Central memory CD8-positive, alpha-beta T cell (primary cell): ENCODE data around the gene TRIM17.

Experiments used
- ATAC-seq: fragments of 150-1000 bp; cut with Tn5 transposase; replicated peaks from 2 replicates; pipeline ENCODE4 v1.10.0; 2022; ENCODE audit warnings: mild to moderate bottlenecking, moderate FRiP score, moderate number of reproducible peaks; ENCODE audit not compliant: poor library complexity, severe bottlenecking; ENCODE audit errors: extremely low read depth
- DNase-seq, 2 donors: peaks; one replicate each; pipeline ENCODE4 v3.0.0; 2021; ENCODE audit warnings: low spot score in 2 of 2
- H3K27ac Mint-ChIP-seq: one replicate; pipeline ENCODE4 v1.8.0; 2022; ENCODE audit warnings: low read depth, mild to moderate bottlenecking, moderate library complexity, mixed read lengths
- H3K27me3 Mint-ChIP-seq: one replicate; pipeline ENCODE4 v1.8.0; 2022; ENCODE audit warnings: mixed read lengths
- H3K36me3 Mint-ChIP-seq: one replicate; pipeline ENCODE4 v1.8.0; 2022; ENCODE audit warnings: mild to moderate bottlenecking, moderate library complexity, mixed read lengths; ENCODE audit not compliant: insufficient read depth
- H3K4me1 Mint-ChIP-seq: one replicate; pipeline ENCODE4 v1.8.0; 2022; ENCODE audit warnings: mixed read lengths
- H3K4me3 Mint-ChIP-seq: one replicate; pipeline ENCODE4 v1.8.0; 2022; ENCODE audit warnings: mild to moderate bottlenecking, moderate library complexity, mixed read lengths
- H3K9me3 Mint-ChIP-seq: one replicate; pipeline ENCODE4 v1.8.0; 2022; ENCODE audit warnings: mixed read lengths

TRIM17 gene

DNA sequence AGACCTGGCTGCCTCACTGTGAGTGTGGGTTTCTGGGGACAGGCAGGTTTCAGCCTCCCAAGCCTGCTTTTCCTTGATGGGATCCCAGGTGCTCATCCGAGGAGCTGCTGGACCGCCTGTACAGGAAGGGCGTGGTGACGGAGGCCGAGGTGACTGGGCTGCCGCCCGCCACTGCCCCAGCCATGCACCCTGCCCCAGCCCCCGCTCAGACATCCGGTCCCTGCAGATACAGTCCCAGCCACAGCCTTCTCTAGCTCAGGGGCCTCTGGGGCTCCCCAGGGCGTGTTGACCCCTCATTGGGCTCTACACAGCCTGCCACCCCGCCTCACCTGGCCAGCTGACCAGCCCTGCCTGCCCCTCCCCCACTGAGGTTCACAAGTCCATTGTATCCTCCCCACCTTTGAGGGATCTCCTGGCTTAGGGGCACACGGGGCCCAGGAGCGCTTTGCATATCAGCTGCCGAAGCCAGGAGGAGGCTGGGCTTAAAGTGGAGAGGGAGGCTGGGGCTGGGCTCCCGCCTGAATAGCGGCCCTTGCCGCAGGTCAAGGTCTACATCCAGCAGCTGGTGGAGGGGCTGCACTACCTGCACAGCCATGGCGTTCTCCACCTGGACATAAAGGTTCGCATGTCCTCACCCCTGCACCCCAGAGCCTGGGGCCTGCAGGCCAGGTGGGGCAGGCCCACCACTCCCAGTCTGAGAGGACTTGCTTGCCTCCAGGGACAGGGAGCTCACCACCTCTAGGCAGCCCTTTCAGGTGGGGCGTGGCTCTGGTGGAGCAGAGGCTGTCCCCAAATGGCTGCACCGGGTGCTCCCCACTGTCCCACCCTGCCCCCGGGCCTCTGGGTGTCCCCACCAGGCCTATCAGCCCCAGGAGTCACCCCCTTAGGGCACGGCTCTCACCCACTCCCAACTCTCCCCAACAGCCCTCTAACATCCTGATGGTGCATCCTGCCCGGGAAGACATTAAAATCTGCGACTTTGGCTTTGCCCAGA lies 48.6 kb downstream of the TRIM17 start:
- H3K4me1 Mint-ChIP-seq: no peaks in the 10 kb centered on the region
- H3K27ac Mint-ChIP-seq: no peak overlapping the region
- H3K4me3 Mint-ChIP-seq: no peak overlapping the region
- H3K9me3 Mint-ChIP-seq: no peaks in the 10 kb centered on the region
- no peak for ATAC-seq
- H3K27me3 Mint-ChIP-seq: no peaks in the 10 kb centered on the region
- no peaks in the 10 kb centered on the region for H3K36me3 Mint-ChIP-seq
- no peak for DNase-seq

DNA sequence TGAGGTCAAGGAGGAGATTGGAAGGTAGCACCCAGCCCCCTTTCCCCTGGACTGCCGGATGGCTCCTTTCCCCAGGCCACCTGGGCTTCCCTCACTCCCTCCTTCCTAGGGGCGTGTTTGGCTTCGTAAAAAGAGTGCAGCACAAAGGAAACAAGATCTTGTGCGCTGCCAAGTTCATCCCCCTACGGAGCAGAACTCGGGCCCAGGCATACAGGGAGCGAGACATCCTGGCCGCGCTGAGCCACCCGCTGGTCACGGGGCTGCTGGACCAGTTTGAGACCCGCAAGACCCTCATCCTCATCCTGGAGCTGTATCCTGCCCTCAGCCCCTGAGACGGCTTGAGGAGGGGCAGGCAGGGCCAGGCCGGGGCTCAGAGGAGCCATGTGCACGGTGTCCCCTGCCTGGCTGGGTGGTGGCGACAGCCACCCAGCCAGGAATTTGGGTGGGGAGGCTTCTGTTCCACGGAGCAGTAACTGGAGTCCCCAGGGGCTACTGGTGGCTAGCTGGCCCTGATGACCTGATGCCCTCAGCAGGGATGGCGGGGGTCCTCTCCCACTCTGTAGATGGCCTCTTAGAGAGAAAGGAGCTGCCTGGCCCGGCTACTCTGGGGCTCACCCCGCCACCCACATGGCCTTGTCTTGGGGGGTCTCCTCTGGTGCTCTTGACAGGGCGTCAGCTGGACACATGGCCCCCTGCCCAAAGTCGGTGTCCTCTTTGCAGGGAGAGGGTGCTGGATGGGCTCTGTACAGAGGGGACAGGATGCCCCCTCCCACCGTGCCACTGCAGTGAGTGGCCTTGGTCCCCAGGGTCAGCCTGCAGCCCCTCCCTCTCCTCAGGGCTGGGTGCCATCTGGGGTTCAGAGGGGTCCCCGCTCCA lies 49.6 kb downstream of the TRIM17 start:
- no peaks in the 10 kb centered on the region for H3K9me3 Mint-ChIP-seq

DNA sequence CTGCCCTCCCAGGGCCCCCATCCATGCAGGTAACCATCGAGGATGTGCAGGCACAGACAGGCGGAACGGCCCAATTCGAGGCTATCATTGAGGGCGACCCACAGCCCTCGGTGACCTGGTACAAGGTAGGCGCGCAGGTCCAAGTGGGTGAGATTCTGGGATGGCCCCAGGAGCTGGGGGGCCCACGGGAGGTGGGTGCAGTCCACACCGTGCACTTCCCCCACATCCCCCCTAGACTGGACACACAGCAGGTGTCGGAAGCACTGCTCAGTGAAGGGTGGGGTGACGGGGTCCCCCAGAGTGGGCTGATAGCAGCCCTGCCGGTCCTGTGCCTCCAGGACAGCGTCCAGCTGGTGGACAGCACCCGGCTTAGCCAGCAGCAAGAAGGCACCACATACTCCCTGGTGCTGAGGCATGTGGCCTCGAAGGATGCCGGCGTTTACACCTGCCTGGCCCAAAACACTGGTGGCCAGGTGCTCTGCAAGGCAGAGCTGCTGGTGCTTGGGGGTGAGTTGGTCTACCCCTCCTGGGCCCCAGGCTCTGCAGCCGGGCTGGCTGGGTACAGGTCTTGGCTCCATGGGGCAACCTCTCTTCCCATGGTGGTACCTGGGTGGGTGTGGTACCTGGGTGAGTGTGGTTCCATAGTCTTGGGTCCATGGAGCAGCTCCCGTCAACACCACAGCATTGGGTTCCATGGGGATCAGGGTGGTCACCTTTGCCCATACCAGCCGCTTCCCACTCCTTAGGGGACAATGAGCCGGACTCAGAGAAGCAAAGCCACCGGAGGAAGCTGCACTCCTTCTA lies 50.4 kb downstream of the TRIM17 start:
- ATAC-seq (no peak), DNase-seq (no peak)
- Mint-ChIP-seq H3K4me1 (no peaks in the 10 kb centered on the region), H3K36me3 (no peaks in the 10 kb centered on the region), H3K9me3 (no peaks in the 10 kb centered on the region), H3K4me3 (no peak overlapping the region), H3K27ac (no peak overlapping the region), H3K27me3 (no peaks in the 10 kb centered on the region)

More for the DNA sequence above, 49.6 kb downstream of the TRIM17 start:
- Mint-ChIP-seq H3K36me3 (no peaks in the 10 kb centered on the region), H3K27ac (no peak overlapping the region), H3K4me3 (no peak overlapping the region), H3K4me1 (no peaks in the 10 kb centered on the region), H3K27me3 (no peaks in the 10 kb centered on the region)
- ATAC-seq (no peak), DNase-seq (no peak)

DNA sequence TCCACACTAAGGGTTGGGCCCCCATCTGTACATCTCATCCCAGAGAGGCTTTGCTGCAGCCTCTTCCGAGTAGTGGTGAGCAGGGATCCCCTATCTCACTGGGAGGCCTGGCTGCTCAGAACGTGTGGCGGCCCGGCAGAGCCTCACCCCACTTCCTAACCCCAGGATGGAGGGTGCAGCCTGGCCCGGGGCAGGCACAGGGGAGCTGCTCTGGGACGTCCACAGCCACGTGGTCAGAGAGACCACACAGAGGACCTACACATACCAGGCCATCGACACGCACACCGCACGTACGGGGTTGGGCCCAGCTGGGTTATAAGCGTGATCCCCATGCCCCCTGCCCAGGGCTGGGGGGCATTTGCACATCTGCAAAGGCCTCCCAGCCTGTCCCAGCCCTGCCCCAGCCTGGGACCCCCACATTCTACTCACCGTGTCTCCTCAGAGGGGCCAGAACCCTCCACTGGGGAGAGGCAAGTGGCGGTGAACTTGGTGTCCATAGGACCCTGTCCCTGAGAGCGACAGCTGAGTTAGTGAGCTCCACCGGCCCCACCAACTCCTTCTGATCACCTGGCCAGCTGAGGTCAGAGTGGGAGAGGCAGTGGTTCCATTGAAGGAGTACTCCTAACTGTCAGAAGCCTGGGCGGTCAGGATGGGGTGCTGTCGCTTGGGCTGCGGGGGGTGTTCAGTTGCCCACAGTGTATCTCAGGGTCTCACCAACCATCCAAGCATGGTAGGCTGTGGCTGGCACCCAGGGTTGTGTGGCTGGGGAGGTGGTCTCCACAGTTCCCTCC lies 51.2 kb downstream of the TRIM17 start:
- no peak for DNase-seq
- no peak overlapping the region for H3K27ac Mint-ChIP-seq
- no peak overlapping the region for H3K4me3 Mint-ChIP-seq
- no peak for ATAC-seq
- H3K36me3 Mint-ChIP-seq: no peaks in the 10 kb centered on the region
- no peaks in the 10 kb centered on the region for H3K9me3 Mint-ChIP-seq
- H3K27me3 Mint-ChIP-seq: no peaks in the 10 kb centered on the region
- no peaks in the 10 kb centered on the region for H3K4me1 Mint-ChIP-seq

DNA sequence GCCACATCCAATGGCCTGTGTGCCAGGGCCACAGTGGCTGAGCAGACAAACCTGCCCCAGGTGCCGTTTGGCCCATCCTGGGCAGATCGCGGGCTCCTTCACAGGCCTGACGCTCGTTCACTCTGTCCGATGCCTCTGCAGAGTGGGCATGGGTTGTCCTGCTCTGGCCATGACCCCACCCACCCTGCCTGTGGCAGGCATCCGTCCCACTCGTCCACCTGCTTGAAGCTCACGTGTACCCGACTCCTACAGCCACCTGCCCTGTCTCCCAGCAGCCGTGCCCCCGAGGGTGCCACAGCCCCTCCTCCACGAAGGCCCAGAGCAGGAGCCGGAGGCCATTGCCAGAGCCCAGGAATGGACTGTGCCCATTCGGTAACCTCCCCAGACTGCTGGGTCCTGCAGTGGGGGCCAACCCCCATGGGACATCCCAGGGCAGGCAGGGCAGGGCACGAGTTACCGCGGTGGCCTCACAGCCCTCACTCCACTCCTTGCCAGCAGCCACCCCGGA lies 51.9 kb downstream of the TRIM17 start:
- Mint-ChIP-seq H3K36me3 (no peaks in the 10 kb centered on the region), H3K9me3 (no peaks in the 10 kb centered on the region), H3K27me3 (no peaks in the 10 kb centered on the region), H3K27ac (no peak overlapping the region), H3K4me1 (no peaks in the 10 kb centered on the region), H3K4me3 (no peak overlapping the region)
- no peak for ATAC-seq
- DNase-seq: no peak

DNA sequence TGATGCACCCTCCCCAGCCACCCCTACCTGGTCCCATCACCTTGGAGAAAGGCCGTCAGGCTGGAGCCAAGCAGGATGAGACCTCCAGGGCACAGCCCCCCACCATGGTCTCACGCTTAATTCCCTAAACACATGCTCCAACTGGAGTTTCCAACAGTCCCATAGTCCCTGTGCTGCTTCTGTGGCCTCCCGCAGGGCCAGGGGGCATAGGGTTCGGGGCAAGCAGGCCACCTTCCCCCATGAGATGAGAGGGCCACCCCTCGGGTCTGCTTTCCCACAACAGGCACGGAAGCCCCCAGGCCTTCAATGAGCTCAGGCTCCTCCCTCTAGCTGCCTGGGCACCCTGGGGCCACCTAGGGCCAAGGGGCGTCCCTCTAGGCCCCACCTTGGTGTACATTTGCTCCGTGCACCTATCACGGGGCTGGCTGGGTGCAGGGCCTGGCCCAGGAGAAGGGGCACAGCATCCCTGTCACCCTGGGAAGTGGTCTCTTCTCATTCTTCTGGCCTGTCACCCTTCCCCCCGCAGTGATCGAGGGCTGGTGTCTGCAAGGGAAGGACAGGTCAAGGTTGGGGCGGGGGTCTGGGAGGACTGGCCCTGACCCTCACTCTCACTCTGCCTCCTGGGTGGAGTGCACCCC lies 52.5 kb downstream of the TRIM17 start:
- DNase-seq: no peak
- no peaks in the 10 kb centered on the region for H3K36me3 Mint-ChIP-seq
- no peak overlapping the region for H3K4me3 Mint-ChIP-seq
- H3K27ac Mint-ChIP-seq: no peak overlapping the region
- no peaks in the 10 kb centered on the region for H3K4me1 Mint-ChIP-seq
- H3K9me3 Mint-ChIP-seq: no peaks in the 10 kb centered on the region
- no peaks in the 10 kb centered on the region for H3K27me3 Mint-ChIP-seq
- ATAC-seq: no peak

DNA sequence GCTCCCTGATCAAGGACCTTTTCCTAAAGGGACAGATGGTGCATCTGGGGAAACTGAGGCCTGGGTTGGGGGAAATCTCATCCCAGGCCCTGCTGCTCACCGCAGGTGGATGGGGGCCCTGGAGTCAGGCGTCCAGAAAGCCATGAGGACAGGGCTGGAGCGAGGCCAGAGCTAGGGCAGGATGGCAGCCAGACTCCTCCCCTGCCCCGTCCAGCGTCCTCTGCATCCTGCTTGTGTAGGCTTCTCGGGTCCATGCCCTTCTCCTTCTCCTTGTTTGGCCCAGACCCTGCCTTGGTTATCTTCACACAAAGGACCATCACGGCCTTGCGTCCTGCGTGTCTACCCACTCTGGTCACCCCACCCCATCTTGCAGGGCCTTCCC lies 53.0 kb downstream of the TRIM17 start:
- no peak for DNase-seq
- Mint-ChIP-seq H3K4me1 (peaks cover 1% of the 10 kb centered on the region), H3K36me3 (no peaks in the 10 kb centered on the region), H3K9me3 (no peaks in the 10 kb centered on the region), H3K27ac (no peak overlapping the region), H3K27me3 (no peaks in the 10 kb centered on the region), H3K4me3 (no peak overlapping the region)
- no peak for ATAC-seq

DNA sequence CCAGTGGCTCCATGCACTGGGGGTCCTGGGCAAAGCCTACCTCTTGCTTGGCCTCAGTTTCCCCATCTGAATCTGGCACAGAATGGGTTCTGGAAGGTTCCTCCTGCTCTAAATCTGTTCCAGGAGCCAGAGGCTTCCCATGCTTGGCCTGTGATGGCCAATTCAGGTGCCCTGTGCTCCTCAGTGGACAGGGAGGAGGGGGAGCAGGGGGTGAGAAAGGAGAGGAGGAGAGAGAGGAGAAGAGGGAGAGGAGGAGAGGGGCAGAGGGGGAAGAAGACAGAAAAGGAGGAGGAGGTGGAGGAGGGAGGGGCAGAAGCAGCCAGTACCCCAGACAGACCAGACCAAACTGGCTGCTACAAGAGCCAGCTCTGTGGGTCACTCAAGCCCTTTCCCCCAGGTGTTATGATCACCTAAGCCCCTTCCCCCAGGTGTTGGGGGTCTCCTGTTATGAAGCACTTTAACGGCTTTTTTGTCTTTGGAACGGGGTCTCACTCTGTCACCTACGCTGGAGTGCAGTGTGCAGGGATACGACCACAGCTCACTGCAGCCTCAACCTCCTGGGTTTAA lies 53.7 kb downstream of the TRIM17 start:
- no peaks in the 10 kb centered on the region for H3K36me3 Mint-ChIP-seq

DNA sequence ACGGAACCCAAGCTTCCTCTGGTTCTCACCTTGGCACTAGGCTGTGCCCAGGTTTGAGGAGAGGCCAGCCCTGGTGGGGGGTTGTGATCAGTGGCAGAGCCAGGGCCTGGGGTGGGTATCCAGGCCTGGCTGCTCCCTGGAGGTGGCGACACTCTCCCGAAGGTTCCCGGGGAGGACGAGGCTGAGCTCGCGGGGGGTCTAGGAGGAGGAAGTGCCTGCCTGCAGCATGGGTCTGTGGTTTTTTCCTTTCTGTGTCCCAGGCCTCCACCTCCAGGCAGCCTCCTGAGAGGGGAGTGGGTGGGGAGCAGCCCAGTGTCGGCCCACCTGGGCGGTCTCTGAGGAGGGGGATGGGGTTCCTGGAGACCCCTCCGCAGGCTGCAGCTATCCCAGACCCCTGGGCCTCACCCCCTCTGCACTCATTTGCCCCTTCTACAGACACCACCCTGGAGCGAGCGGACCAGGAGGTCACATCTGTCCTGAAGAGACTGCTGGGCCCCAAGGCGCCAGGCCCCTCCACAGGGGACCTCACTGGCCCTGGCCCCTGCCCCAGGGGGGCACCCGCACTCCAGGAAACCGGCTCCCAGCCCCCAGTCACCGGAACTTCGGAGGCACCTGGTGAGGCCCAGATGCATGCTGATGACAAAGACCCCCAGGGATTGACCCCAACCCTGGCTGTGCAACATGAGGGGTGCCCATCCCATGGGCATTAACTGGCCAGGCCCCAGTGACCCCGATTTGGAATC lies 54.3 kb downstream of the TRIM17 start:
- Mint-ChIP-seq H3K9me3 (no peaks in the 10 kb centered on the region), H3K4me1 (peaks cover 11% of the 10 kb centered on the region), H3K27me3 (no peaks in the 10 kb centered on the region), H3K27ac (no peak overlapping the region), H3K4me3 (no peak overlapping the region), H3K36me3 (no peaks in the 10 kb centered on the region)
- ATAC-seq (no peak), DNase-seq (no peak)

More for the DNA sequence above, 53.7 kb downstream of the TRIM17 start:
- Mint-ChIP-seq H3K27ac (no peak overlapping the region), H3K4me3 (no peak overlapping the region), H3K9me3 (no peaks in the 10 kb centered on the region), H3K27me3 (no peaks in the 10 kb centered on the region), H3K4me1 (peaks cover 9% of the 10 kb centered on the region)
- DNase-seq: no peak
- no peak for ATAC-seq

DNA sequence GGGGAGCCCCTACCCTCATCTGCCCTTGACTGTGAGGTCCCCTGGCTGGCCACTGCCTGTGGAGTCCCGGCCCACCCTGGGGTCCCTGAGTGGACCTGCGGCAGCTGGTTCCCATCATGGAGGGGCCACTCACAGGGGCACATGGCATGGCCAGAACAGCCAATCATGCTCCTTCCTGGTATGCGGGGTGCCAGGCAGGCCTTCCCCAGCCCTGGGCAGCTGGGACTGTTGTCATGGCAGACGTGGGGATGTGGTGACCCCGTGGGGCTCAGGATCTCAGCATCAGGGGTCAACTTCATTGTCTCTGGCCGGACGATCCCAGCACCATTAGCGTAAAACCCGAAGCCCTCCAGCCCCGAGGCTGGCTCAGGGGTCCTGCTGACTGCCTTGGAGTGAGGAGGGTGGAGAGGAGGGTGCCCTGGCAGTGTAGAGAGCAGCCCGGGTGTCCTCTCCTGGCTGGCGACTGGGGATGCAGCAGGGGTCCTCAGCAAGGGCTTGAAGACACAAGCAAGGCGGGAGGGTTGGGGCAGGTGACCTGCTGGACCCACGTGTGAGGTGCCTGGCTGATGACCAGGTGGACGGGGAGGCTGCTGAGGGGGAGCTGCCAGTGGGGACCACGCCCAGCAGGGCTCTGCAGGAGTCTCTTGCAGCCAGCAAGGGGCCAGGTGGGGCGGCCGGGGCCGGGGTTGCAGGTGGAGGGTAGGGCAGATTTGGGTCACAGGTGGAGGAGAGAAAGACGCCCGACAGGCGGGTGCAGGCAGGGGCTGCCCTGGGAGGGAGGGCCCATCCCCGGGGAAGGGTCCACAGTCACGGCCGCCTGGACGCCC lies 55.1 kb downstream of the TRIM17 start:
- Mint-ChIP-seq H3K36me3 (no peaks in the 10 kb centered on the region), H3K4me3 (no peak overlapping the region), H3K27me3 (no peaks in the 10 kb centered on the region), H3K27ac (no peak overlapping the region), H3K9me3 (no peaks in the 10 kb centered on the region), H3K4me1 (peaks cover 11% of the 10 kb centered on the region)
- ATAC-seq (no peak), DNase-seq (no peak)
